Neural cell (in vitro differentiated cells): ENCODE measurements around the gene YPEL4.

Source experiments
- RAD21 ChIP-seq: fragments of 450-650 bp; conservative IDR thresholded peaks from 2 replicates; pipeline ENCODE4 v1.6.1; 2014; ENCODE audit warnings: antibody characterized with exemption, mild to moderate bottlenecking, moderate library complexity
- TF ChIP-seq, protein P1 (sequence below): fragments of 450-650 bp; IDR thresholded peaks from 2 replicates; pipeline ENCODE4 v1.5.1; 2014; ENCODE audit warnings: antibody characterized with exemption, mild to moderate bottlenecking, moderate library complexity; ENCODE audit not compliant: poor library complexity, severe bottlenecking
- TF ChIP-seq, protein P2 (sequence below): IDR thresholded peaks from 2 replicates; pipeline ENCODE4 v1.6.1; 2012; ENCODE audit warnings: borderline replicate concordance

DNA sequence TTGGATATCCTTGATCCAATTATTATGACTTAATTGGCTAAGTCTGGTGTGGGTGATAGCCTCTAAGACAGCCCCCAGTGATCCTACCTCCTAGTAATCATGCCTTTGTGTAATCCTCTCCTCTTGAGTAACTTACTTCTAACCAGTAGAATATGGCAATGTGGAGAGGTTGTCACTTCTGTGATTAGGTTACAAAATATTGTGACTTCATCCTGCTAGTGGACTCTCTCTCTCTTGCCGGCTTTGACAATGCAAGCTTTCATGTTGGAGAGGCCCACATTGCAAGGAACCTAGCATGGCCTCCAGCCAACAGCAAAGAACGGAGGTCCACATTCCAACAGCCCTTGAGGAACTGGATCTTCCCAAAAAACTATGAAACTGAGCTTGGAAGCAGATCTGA is 19.5 kb downstream of the YPEL4 start:
- TF ChIP-seq, protein P1, sequence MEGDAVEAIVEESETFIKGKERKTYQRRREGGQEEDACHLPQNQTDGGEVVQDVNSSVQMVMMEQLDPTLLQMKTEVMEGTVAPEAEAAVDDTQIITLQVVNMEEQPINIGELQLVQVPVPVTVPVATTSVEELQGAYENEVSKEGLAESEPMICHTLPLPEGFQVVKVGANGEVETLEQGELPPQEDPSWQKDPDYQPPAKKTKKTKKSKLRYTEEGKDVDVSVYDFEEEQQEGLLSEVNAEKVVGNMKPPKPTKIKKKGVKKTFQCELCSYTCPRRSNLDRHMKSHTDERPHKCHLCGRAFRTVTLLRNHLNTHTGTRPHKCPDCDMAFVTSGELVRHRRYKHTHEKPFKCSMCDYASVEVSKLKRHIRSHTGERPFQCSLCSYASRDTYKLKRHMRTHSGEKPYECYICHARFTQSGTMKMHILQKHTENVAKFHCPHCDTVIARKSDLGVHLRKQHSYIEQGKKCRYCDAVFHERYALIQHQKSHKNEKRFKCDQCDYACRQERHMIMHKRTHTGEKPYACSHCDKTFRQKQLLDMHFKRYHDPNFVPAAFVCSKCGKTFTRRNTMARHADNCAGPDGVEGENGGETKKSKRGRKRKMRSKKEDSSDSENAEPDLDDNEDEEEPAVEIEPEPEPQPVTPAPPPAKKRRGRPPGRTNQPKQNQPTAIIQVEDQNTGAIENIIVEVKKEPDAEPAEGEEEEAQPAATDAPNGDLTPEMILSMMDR: no peak
- TF ChIP-seq RAD21: no peak
- TF ChIP-seq, protein P2, sequence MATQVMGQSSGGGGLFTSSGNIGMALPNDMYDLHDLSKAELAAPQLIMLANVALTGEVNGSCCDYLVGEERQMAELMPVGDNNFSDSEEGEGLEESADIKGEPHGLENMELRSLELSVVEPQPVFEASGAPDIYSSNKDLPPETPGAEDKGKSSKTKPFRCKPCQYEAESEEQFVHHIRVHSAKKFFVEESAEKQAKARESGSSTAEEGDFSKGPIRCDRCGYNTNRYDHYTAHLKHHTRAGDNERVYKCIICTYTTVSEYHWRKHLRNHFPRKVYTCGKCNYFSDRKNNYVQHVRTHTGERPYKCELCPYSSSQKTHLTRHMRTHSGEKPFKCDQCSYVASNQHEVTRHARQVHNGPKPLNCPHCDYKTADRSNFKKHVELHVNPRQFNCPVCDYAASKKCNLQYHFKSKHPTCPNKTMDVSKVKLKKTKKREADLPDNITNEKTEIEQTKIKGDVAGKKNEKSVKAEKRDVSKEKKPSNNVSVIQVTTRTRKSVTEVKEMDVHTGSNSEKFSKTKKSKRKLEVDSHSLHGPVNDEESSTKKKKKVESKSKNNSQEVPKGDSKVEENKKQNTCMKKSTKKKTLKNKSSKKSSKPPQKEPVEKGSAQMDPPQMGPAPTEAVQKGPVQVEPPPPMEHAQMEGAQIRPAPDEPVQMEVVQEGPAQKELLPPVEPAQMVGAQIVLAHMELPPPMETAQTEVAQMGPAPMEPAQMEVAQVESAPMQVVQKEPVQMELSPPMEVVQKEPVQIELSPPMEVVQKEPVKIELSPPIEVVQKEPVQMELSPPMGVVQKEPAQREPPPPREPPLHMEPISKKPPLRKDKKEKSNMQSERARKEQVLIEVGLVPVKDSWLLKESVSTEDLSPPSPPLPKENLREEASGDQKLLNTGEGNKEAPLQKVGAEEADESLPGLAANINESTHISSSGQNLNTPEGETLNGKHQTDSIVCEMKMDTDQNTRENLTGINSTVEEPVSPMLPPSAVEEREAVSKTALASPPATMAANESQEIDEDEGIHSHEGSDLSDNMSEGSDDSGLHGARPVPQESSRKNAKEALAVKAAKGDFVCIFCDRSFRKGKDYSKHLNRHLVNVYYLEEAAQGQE: no peak
